GM12875 (cell line): ENCODE data around the gene CHTF18.

ENCODE experiments used
- H3K4me3 ChIP-seq: one replicate; pipeline ENCODE4 v1.5.1; 2011; ENCODE audit warnings: low read depth, low read length, control low read depth
- TF ChIP-seq, protein P1 (sequence below): IDR thresholded peaks from 2 replicates; pipeline ENCODE4 v1.5.1; 2011; ENCODE audit warnings: low read depth, mild to moderate bottlenecking, control low read depth, inconsistent platforms, low read length, moderate library complexity, borderline replicate concordance; ENCODE audit not compliant: insufficient read depth

Gene CHTF18

DNA sequence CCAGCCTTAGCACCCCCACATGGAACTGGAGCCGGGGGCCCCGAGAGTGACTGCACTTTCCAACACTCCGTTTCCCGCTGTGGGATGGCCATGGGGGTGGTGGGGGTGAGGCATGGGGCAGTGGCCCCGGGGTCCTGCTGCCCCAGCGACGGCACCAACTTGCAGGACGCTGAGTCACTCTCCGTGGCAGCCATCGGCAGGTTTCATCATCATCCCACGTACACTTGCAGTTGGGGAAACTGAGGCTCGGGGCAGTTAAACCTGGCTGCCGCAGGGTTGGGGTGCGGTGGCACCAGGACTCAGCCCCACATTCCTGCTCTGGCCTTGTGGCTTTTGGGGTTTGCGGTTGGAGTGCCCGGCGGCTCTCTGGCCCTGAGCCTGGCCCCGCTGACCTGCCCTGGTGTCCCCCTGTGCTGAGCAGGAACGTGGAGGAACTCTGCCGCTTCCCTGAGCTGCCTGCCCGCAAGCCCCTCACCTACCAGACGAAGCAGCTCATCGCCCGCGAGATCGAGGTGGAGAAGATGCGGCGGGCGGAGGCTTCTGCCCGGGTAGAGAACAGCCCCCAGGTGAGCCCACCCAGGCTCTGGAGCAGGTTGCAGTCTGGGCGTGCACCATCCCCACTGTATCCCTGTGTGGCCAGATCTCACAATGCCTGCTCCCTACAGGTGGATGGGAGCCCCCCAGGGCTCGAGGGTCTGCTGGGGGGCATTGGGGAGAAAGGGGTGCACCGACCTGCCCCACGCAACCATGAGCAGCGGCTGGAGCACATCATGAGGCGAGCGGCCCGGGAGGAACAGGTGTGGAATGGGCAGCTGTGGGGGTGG, 8.1 kb downstream of the CHTF18 start:
- no peak overlapping the region for H3K4me3 ChIP-seq
- TF ChIP-seq, protein P1, sequence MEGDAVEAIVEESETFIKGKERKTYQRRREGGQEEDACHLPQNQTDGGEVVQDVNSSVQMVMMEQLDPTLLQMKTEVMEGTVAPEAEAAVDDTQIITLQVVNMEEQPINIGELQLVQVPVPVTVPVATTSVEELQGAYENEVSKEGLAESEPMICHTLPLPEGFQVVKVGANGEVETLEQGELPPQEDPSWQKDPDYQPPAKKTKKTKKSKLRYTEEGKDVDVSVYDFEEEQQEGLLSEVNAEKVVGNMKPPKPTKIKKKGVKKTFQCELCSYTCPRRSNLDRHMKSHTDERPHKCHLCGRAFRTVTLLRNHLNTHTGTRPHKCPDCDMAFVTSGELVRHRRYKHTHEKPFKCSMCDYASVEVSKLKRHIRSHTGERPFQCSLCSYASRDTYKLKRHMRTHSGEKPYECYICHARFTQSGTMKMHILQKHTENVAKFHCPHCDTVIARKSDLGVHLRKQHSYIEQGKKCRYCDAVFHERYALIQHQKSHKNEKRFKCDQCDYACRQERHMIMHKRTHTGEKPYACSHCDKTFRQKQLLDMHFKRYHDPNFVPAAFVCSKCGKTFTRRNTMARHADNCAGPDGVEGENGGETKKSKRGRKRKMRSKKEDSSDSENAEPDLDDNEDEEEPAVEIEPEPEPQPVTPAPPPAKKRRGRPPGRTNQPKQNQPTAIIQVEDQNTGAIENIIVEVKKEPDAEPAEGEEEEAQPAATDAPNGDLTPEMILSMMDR = no peak

DNA sequence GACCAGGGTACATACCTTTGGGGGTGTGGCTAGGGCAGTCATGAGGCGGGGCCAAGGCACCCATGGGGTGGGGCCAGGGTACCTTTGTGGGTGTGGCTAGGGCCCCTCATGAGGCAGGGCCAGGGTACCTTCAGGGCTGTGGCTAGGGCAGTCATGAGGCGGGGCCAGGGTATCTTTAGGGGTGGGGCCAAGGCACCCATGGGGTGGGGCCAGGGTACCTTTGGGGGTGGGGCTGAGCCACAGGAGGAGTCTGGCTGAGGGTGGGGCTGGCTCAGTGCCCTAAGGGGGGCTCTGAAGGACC, 8.7 kb downstream of the CHTF18 start:
- TF ChIP-seq, protein P1 = no peak
- no peak overlapping the region for H3K4me3 ChIP-seq

DNA sequence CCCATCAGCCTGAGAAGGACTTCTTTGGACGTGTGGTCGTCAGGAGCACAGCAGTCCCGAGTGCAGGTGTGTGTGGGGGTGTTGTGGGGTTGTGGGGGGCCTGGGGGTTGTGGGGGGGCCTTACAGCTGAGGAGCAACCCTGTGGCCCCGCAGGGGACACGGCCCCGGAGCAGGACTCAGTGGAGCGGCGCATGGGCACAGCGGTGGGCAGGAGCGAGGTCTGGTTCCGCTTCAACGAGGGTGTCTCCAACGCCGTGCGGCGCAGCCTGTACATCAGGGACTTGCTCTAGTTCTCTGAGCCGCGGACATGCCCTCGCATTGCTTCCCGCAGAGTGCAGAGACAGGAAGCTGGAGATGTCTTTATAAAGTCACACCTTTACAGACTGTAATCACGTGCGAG, 9.3 kb downstream of the CHTF18 start:
- no peak overlapping the region for H3K4me3 ChIP-seq
- TF ChIP-seq, protein P1 = no peak

DNA sequence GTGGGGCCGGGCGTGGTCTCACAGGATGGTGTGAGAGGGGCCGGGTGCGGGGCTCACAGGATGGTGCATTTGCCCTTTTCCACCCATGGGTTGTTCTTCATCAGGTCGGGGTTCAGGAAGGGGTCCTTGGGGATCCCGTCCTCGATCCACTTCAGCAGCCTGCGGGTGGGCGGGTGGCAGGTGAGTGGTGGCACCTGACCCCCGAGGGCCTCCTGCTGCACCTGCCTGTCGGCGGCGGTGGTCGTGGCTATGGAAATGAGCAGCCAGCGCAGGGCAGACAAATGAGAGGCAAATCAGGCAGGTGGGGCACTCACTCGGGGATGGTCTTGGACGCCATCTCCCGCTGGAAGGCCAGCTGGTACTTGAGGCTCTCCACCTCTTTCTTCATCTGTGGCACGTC, 10.2 kb downstream of the CHTF18 start:
- TF ChIP-seq, protein P1 = no peak
- no peak overlapping the region for H3K4me3 ChIP-seq

DNA sequence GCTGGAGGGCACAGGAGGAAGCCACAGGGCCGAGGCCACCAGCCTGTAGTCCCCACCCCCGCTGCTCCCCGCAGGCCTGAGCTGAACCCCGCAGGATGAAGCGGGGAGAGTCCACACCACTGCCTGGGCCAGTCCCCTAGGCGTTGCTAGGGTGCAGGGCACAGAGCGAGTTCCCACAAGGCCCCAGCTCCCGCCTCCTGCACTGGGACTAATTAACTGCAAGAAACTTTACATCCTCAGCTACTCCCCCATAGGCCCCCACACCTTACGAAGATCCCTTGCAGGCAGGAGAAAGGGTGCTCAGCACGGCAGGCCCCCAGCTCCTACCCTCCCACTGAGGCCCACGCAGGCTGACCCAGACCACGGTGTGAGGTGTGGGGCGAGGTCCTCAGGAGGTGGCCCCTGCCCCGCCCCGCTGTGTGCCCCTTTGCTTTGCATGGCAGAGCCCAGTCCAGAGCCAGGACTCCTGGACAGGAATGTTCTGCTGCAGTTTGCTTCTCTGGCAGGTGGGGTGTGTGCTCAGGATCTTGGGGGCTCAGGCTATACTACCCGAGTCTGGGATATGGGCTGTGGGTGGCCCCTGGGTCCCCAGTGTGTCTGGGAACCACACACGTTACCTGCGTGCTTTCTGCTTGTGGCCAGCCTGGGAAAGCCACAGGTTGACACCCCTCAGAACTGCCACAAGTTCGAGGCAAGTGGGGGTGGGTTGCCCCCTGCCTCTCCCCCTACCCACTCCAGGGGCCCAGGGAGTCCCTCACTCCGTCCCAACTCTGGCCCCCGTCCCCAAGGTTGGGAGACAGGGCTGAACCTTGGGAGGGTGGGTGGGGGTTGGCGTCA, 10.9 kb downstream of the CHTF18 start:
- no peak overlapping the region for H3K4me3 ChIP-seq
- TF ChIP-seq, protein P1 = no peak

DNA sequence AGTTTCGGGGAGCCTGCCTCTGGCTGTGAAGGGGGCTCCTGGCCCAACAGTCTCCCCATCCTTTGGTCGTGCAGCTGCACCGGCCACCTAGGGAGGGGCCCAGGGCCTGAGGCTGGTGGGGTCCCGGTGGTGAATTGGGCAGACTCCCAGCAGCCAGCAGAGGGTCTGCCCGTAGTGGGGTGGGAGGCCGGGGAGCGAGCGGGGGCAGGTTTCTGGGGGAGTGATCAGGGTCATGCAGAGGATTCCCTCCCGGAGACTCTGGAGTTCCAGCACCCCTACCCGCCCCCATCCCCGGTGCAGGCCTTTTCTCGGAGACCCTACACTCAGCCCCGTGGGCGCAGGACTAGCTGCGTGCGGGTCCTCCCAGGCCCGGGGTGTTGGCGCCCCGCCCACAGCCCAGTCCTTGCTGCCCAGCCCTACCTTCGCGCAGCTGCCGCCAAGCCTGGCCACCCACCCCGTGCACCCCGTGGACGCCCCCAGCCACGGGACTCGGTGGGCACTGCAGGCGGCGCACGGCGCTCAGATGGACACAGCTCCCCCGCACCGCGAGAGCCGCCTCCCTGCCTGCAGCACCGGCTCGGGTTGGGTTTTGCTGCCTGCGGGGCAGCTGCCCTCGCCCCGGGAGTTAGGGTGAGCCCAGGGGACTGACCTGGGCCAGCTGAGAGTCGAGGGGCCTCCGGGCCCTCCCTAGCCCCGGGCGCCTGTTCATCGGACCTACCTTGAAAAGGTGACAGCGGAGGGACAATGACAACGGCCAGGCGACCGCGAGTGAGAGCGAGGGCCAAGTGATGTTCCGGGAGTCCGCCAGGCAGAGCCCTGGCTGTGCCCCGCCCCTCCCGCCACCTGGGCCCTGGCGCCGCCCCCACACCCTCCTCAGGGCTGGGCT, 11.8 kb downstream of the CHTF18 start, which contains the start of gene GNG13:
Gene GNG13 (minus strand): TSS at position 787 of the 886 bp plus-strand sequence. CDS start 1,657 bp downstream, outside the sequence.
- TF ChIP-seq, protein P1 = no peak

More for the DNA sequence above, 11.8 kb downstream of the CHTF18 start, which contains the start of gene GNG13:
- H3K4me3 ChIP-seq = no peak within 1 kb of the TSS
